Type B pancreatic cell (in vitro differentiated cells): Measurements from ENCODE around the gene PGC. TPM values are rescaled to one million over a fixed set of nuclear protein-coding genes. Genes with fewer than 3 reads are reported as not detected.

Experiments used
- DNase-seq: peaks from one replicate; pipeline ENCODE4 v3.0.0; 2021; ENCODE audit warnings: mixed read lengths; ENCODE audit not compliant: unreplicated experiment; ENCODE audit errors: extremely low spot score
- H3K27ac Mint-ChIP-seq: 2 replicates; pipeline ENCODE4 v1.8.0; 2021; ENCODE audit warnings: mild to moderate bottlenecking, mixed read lengths
- H3K27me3 Mint-ChIP-seq: 2 replicates; pipeline ENCODE4 v1.8.0; 2021; ENCODE audit warnings: mixed read lengths
- H3K36me3 Mint-ChIP-seq: 2 replicates; pipeline ENCODE4 v1.8.0; 2021; ENCODE audit warnings: mixed read lengths
- H3K4me1 Mint-ChIP-seq: one replicate; pipeline ENCODE4 v1.8.0; 2021; ENCODE audit warnings: mixed read lengths; ENCODE audit not compliant: unreplicated experiment
- H3K4me3 Mint-ChIP-seq: 2 replicates; pipeline ENCODE4 v1.8.0; 2021; ENCODE audit warnings: mild to moderate bottlenecking, mixed read lengths
- H3K9me3 Mint-ChIP-seq: 2 replicates; pipeline ENCODE4 v1.8.0; 2021; ENCODE audit warnings: mixed read lengths
- CTCF ChIP-seq: fragments of 200-600 bp; sonication (generic); conservative IDR thresholded peaks from 2 replicates; pipeline ENCODE4 v1.5.0; 2021; ENCODE audit warnings: antibody characterized with exemption, mild to moderate bottlenecking
- total RNA-seq: library from RNA; stranded (reverse); gene quantifications from 2 replicates; pipeline ENCODE4 v1.2.1, GENCODE V29; 2021; ENCODE audit warnings: low replicate concordance

Gene PGC
- total RNA-seq, 1 donor from 2014 or later = 56.6 TPM

- Mint-ChIP-seq H3K4me3 (no peak overlapping the region), H3K27ac (no peak overlapping the region)
Measured at GRCh38 chr6:41704656-41705310, 42.4 kb downstream of the PGC start.

GRCh38 chr6:41704028-41704427 lies 43.2 kb downstream of the PGC start:
- peaks cover 3% of the 10 kb centered on the region for H3K4me1 Mint-ChIP-seq
- no peak for DNase-seq
- no peaks in the 10 kb centered on the region for H3K9me3 Mint-ChIP-seq
- H3K27me3 Mint-ChIP-seq = peaks cover 10% of the 10 kb centered on the region
- H3K4me3 Mint-ChIP-seq = no peak overlapping the region
- H3K36me3 Mint-ChIP-seq = no peaks in the 10 kb centered on the region
- TF ChIP-seq CTCF = no peak
- H3K27ac Mint-ChIP-seq = no peak overlapping the region

More at GRCh38 chr6:41704656-41705310, 42.4 kb downstream of the PGC start:
- Mint-ChIP-seq H3K4me1 (peaks cover 3% of the 10 kb centered on the region), H3K36me3 (no peaks in the 10 kb centered on the region), H3K27me3 (peaks cover 15% of the 10 kb centered on the region), H3K9me3 (no peaks in the 10 kb centered on the region)
- TF ChIP-seq CTCF = no peak
- no peak for DNase-seq

GRCh38 chr6:41702771-41703494 lies 44.3 kb downstream of the PGC start:
- no peak overlapping the region for H3K4me3 Mint-ChIP-seq
- no peaks in the 10 kb centered on the region for H3K9me3 Mint-ChIP-seq
- no peak for DNase-seq
- H3K4me1 Mint-ChIP-seq = peaks cover 11% of the 10 kb centered on the region
- peaks cover 3% of the 10 kb centered on the region for H3K27me3 Mint-ChIP-seq
- no peak overlapping the region for H3K27ac Mint-ChIP-seq
- H3K36me3 Mint-ChIP-seq = no peaks in the 10 kb centered on the region
- TF ChIP-seq CTCF = no peak

- no peaks in the 10 kb centered on the region for H3K9me3 Mint-ChIP-seq
- no peaks in the 10 kb centered on the region for H3K36me3 Mint-ChIP-seq
- peaks cover 3% of the 10 kb centered on the region for H3K27me3 Mint-ChIP-seq
- no peak for DNase-seq
- TF ChIP-seq CTCF = no peak
- H3K4me1 Mint-ChIP-seq = peaks cover 15% of the 10 kb centered on the region
- no peak overlapping the region for H3K27ac Mint-ChIP-seq
- no peak overlapping the region for H3K4me3 Mint-ChIP-seq
Measured at GRCh38 chr6:41702089-41702745, 45.0 kb downstream of the PGC start.

- no peak overlapping the region for H3K27ac Mint-ChIP-seq
- H3K27me3 Mint-ChIP-seq = peaks cover 3% of the 10 kb centered on the region
- no peak for TF ChIP-seq CTCF
- DNase-seq = no peak
- H3K4me1 Mint-ChIP-seq = peaks cover 15% of the 10 kb centered on the region
- H3K4me3 Mint-ChIP-seq = no peak overlapping the region
- no peaks in the 10 kb centered on the region for H3K36me3 Mint-ChIP-seq
- H3K9me3 Mint-ChIP-seq = no peaks in the 10 kb centered on the region
Measured at GRCh38 chr6:41700463-41701347, 46.5 kb downstream of the PGC start.
